Vagina (tissue), 2 donors: ENCODE measurements around the gene CCDC32. TPM values are rescaled to one million over a fixed set of nuclear protein-coding genes. Genes with fewer than 3 reads are reported as not detected.

Source experiments
- DNase-seq, 2 donors: peaks; one replicate each; pipeline ENCODE4 v3.0.0-alpha.2; 2017; ENCODE audit errors: extremely low spot score in 2 of 2
- H3K27ac ChIP-seq: fragments of 200-600 bp; sonication (generic); one replicate; pipeline ENCODE4 v1.5.1; 2019
- H3K27me3 ChIP-seq: fragments of 200-600 bp; sonication (generic); one replicate; pipeline ENCODE4 v1.5.1; 2019
- H3K36me3 ChIP-seq, 2 donors: fragments of 200-600 bp; sonication (generic); one replicate each; pipeline ENCODE4 v1.5.1; 2017 to 2019
- H3K4me1 ChIP-seq: fragments of 200-600 bp; sonication (generic); one replicate; pipeline ENCODE4 v1.5.1; 2019
- H3K4me3 ChIP-seq, 2 donors: fragments of 200-600 bp; sonication (generic); 1 replicate in 1 of 2; 2 replicates in 1 of 2; pipeline ENCODE4 v1.5.1; 2016 to 2019
- H3K9me3 ChIP-seq: fragments of 200-600 bp; sonication (generic); one replicate; pipeline ENCODE4 v1.5.1; 2019
- CTCF ChIP-seq, 3 experiments: fragments of 450-650 bp in 2 of 3; fragments of 200-600 bp in 1 of 3; sonication (generic) in 1 of 3; IDR thresholded peaks; one replicate each; pipeline ENCODE4 v1.5.1; 2017 to 2019; ENCODE audit warnings: antibody characterized with exemption in 3 of 3, mild to moderate bottlenecking in 2 of 3, moderate library complexity in 2 of 3
- POLR2A ChIP-seq, 2 donors: fragments of 450-650 bp; IDR thresholded peaks; one replicate each; pipeline ENCODE4 v1.6.1; 2017; ENCODE audit warnings: antibody characterized with exemption in 2 of 2, mild to moderate bottlenecking in 2 of 2, moderate library complexity in 2 of 2
- POLR2AphosphoS5 ChIP-seq, 2 donors: sonication (generic); formaldehyde crosslinking; IDR thresholded peaks; one replicate each; pipeline ENCODE4 v1.9.0; 2017; ENCODE audit warnings: antibody characterized with exemption in 2 of 2, mild to moderate bottlenecking in 2 of 2, low read depth in 1 of 2; ENCODE audit not compliant: insufficient read depth in 1 of 2
- intact Hi-C: fragments of 100-400 bp; cut with DNase I; formaldehyde crosslinking; loops from one replicate; pipeline ENCODE4 v1.15.1; 2023
- total RNA-seq: library from RNA; depleted of rRNA; stranded (reverse); fragments of >200 nt; gene quantifications from one replicate; pipeline ENCODE4 v1.2.3, GENCODE V29; 2016

CCDC32 gene
- total RNA-seq: 20.6 TPM

GRCh38 chr15:40564591-40565332 lies at the start of gene CCDC32:
Gene CCDC32 (minus strand): TSS chr15:40565042. CDS start chr15:40563015, 2,027 bp downstream.
- intact Hi-C loops: no loop called here
- TF ChIP-seq POLR2AphosphoS5 (IDR thresholded peaks at IDR 0.05; ENCODE audit: insufficient read depth in 1 of 2, low read depth in 1 of 2) (peak; percentile 84 to 93), POLR2A (IDR thresholded peaks at IDR 0.05) (peak in 1 of 2 donors; percentile 57), CTCF (IDR thresholded peaks at IDR 0.05) (no peak)

GRCh38 chr15:40613080-40613479 lies 48.2 kb upstream of the CCDC32 start:
- H3K27me3 ChIP-seq: no peaks in the 10 kb centered on the region
- H3K36me3 ChIP-seq: no peaks in the 10 kb centered on the region
- H3K27ac ChIP-seq: no peak overlapping the region
- no peak overlapping the region for H3K4me3 ChIP-seq
- intact Hi-C loops: no loop called here
- no peaks in the 10 kb centered on the region for H3K4me1 ChIP-seq
- no peak for TF ChIP-seq CTCF (IDR thresholded peaks at IDR 0.05)
- no peak for TF ChIP-seq POLR2AphosphoS5 (IDR thresholded peaks at IDR 0.05; ENCODE audit: insufficient read depth in 1 of 2, low read depth in 1 of 2)
- TF ChIP-seq POLR2A (IDR thresholded peaks at IDR 0.05): no peak
- DNase-seq: no peak
- no peaks in the 10 kb centered on the region for H3K9me3 ChIP-seq

More at GRCh38 chr15:40564591-40565332, at the start of gene CCDC32:
- Histone ChIP-seq H3K27me3 (no peaks in the 10 kb centered on the region), H3K27ac (peak within 1 kb of the TSS; percentile 87), H3K4me3 (peak within 1 kb of the TSS; percentile 58 to 77), H3K4me1 (peaks cover under 1% of the 10 kb centered on the region), H3K9me3 (no peaks in the 10 kb centered on the region), H3K36me3 (no peaks in the 10 kb centered on the region)
- DNase-seq: peak; percentile 100

- H3K27ac ChIP-seq: no peak overlapping the region
- DNase-seq: no peak
- H3K27me3 ChIP-seq: no peaks in the 10 kb centered on the region
- TF ChIP-seq POLR2A (IDR thresholded peaks at IDR 0.05) (no peak), CTCF (IDR thresholded peaks at IDR 0.05) (no peak)
- intact Hi-C loops: no loop called here
- H3K36me3 ChIP-seq: no peaks in the 10 kb centered on the region
- H3K4me3 ChIP-seq: no peak overlapping the region
- no peaks in the 10 kb centered on the region for H3K9me3 ChIP-seq
- no peaks in the 10 kb centered on the region for H3K4me1 ChIP-seq
Observed at GRCh38 chr15:40603935-40604334, 39.1 kb upstream of the CCDC32 start.

- H3K4me1 ChIP-seq: no peaks in the 10 kb centered on the region
- no peaks in the 10 kb centered on the region for H3K27me3 ChIP-seq
- H3K27ac ChIP-seq: no peak overlapping the region
- no peak for DNase-seq
- intact Hi-C loops: no loop called here
- no peaks in the 10 kb centered on the region for H3K36me3 ChIP-seq
- TF ChIP-seq POLR2A (IDR thresholded peaks at IDR 0.05) (no peak), CTCF (IDR thresholded peaks at IDR 0.05) (no peak), POLR2AphosphoS5 (IDR thresholded peaks at IDR 0.05; ENCODE audit: insufficient read depth in 1 of 2, low read depth in 1 of 2) (no peak)
- H3K9me3 ChIP-seq: no peaks in the 10 kb centered on the region
- H3K4me3 ChIP-seq: no peak overlapping the region
Observed at GRCh38 chr15:40600956-40601355, 36.1 kb upstream of the CCDC32 start.

- no peak for TF ChIP-seq CTCF (IDR thresholded peaks at IDR 0.05)
- TF ChIP-seq POLR2A (IDR thresholded peaks at IDR 0.05): no peak
- TF ChIP-seq POLR2AphosphoS5 (IDR thresholded peaks at IDR 0.05; ENCODE audit: insufficient read depth in 1 of 2, low read depth in 1 of 2): no peak
Observed at GRCh38 chr15:40598672-40599071, 33.8 kb upstream of the CCDC32 start.

More at GRCh38 chr15:40598672-40599071, 33.8 kb upstream of the CCDC32 start:
- H3K9me3 ChIP-seq: no peaks in the 10 kb centered on the region
- peaks cover 5% of the 10 kb centered on the region for H3K4me1 ChIP-seq
- no peak overlapping the region for H3K27ac ChIP-seq
- DNase-seq: no peak
- intact Hi-C loops: no loop called here
- no peak overlapping the region for H3K4me3 ChIP-seq
- no peaks in the 10 kb centered on the region for H3K27me3 ChIP-seq
- H3K36me3 ChIP-seq: no peaks in the 10 kb centered on the region
